NCI-H146 treated with DMSO at 0.1 percent for 48 hours (cell line): ENCODE measurements around the gene ABCB8.

ENCODE experiments used
- DNase-seq: peaks from one replicate; lab custom pipeline; 2025; ENCODE audit not compliant: unreplicated experiment; lab: John Stamatoyannopoulos, UW

The ABCB8 gene

DNA sequence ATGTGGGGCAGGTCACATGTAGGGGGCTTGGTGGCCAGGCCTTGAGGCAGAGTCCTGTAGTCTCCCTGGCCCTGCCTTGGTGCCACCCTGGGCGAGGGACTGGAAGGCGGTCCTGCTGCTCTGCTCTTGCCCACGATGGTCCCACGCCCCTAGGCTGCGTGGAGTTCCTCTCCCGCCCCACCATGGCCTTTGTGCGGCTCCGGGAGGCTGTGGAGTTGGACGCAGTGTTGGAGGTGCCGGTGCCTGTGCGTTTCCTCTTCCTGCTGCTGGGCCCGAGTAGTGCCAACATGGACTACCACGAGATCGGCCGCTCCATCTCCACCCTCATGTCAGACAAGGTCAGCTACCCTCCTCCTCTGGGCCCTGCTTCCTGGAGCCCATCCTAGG is 42.3 kb downstream of the ABCB8 start:
- DNase-seq, result no peak

DNA sequence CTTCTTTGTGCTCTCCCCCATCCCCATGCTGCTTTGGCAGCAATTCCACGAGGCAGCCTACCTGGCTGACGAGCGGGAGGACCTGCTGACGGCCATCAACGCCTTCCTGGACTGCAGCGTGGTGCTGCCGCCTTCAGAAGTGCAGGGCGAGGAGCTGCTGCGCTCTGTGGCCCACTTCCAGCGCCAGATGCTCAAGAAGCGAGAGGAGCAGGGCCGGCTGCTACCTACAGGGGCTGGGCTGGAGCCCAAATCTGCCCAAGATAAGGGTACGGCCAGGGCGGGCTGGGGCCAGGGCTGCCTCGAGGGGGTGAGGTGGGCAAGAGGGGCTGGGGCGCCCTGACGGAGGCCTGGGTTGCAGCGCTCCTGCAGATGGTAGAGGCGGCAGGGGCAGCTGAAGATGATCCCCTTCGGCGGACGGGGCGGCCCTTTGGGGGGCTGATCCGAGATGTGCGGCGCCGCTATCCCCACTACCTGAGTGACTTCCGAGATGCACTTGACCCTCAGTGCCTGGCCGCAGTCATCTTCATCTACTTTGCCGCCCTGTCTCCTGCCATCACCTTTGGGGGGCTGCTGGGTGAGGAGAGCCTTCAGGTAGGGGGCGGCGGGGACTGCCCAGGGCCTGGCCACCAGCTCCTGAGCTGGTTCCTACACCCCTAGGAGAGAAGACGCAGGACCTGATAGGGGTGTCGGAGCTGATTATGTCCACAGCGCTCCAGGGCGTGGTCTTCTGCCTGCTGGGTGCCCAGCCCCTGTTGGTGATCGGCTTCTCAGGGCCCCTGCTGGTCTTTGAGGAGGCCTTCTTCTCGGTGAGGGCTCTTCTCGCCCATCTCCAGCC is 43.0 kb downstream of the ABCB8 start:
- no peak for DNase-seq

DNA sequence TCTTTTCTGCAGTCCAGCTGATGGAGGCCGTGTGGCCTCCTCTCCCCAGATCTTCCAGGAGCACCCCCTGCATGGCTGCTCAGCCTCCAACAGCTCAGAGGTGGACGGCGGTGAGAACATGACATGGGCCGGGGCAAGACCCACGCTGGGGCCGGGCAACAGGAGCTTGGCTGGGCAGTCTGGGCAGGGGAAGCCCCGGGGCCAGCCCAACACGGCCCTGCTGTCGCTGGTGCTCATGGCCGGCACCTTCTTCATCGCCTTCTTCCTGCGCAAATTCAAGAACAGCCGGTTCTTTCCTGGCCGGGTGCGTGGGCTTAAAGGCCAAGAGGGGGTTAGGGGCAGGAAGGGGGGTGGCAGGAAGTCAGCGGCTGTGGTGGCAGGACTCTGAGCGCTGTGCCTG is 45.7 kb downstream of the ABCB8 start:
- DNase-seq, result no peak

DNA sequence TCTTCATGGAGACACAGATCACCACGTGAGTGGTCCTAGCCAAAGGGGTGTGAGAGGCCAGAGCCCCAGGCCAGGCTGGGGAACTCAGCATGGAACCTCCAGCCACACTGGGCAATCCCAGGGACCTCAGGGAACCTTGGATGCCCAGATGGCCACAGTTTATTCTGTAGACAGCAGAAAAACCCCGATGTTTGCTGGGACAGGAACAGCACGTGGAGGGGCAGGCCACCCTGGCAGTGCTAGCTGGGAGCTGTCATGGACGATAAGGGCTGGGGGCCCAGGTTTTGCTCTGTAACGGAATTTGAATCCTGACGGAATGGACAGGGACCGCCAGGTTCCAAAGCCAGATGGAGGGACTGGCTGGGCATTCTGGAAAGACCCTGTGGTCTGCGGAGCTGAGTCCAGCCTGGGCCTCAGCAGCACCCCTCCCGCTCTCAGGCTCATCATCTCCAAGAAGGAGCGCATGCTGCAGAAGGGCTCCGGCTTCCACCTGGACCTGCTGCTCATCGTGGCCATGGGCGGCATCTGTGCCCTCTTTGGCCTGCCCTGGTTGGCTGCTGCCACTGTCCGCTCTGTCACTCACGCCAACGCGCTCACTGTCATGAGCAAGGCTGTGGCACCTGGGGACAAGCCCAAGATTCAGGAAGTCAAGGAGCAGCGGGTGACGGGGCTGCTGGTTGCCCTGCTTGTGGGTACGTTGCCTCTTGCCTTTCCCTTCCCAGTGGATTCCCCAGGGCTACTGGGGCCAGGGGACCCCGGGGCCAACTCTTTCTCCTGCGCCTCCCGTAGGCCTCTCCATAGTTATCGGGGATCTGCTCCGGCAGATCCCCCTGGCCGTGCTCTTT is 46.8 kb downstream of the ABCB8 start:
- no peak for DNase-seq

DNA sequence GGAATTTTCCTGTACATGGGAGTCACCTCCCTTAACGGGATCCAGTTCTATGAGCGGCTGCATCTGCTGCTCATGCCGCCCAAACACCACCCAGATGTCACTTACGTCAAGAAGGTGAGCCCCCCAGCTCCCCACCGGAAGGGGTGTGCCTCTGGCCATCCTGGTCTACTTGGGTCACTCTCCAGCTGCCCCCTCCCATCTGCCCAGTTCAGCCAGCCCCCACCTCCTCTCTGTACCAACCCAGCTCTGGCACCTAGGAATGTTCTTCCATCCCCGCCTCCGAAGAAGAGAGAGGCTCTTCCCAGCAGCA is 47.4 kb downstream of the ABCB8 start:
- no peak for DNase-seq

DNA sequence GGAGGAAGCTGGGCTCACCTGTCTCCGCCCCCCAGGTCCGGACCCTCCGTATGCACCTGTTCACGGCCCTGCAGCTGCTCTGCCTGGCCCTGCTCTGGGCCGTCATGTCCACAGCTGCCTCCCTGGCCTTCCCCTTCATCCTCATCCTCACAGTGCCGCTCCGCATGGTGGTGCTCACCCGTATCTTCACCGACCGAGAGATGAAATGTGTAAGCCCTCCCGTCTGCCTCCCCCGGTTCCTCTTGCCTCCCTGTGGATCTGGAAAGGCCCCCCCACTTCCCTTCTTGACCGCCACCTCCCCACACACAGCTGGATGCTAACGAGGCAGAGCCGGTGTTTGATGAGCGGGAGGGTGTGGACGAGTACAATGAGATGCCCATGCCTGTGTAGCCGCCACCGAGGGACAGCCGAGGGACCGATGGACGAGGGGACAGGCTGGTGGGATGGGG is 47.8 kb downstream of the ABCB8 start:
- no peak for DNase-seq

DNA sequence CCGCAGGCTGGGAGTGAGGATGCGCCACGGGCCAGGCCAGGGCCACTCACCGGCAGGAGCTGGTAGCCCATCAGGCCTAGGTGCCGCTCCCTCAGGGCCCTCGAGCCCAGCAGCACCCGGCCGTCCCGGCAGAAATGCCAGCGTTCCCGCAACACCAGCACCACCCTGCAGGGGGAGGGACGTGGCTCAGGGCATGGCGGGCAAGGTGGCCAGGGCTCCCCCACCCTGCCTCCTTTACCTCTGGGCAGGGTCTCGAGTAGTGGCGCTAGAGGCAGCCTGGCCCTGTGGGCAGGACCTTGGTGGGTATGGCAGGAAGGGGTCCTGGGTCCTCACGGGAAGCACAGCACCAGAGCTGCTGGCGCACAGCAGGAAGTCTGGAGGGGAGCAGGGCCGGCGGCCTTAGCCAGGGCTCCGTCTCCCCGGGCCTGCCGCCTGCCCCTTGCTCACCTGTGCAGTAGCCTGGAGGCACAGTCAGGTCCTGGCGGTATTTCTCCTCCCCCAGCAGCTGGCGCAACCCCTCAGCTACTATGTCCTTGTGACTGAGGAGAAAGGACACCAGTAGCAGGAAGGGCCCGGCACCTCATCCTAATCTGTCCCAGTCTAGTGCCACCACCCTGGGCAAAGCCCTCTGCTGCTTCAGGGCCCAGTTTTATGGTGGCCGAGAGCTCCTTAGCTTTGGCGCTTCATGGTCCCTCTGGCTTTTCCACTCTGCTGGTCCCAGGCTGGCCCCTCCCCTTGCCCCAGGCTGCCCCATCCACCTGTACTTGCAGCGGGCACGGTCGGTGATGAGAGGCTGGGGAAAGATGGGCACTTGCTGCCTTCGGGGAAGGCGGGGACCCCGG is 48.8 kb downstream of the ABCB8 start:
- no peak for DNase-seq

DNA sequence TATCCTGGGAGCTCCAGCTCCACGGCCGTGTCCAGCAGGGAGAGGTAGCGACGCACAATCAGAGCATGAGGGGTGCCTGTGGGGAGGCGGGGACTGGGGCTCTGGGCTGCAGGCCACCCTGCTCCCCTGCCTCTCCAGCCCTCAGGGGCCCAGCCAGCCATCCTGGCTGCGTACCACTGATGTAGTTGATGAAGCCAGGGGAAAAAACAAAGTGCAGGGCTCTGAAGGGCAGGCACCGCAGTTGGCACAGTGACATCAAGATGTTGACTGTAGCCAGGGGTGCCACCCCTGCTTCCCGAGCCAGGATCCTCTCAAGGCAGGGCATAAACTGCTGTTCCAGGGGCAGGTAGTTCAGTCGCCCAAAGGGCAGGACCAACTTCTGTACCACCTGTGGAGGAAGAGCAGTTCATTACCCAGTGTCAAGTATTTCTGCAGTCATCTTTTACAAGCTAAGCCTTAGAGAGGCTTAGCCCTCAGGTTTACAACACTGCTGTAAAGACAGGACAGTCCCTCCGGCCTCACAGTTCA is 49.5 kb downstream of the ABCB8 start:
- no peak for DNase-seq

DNA sequence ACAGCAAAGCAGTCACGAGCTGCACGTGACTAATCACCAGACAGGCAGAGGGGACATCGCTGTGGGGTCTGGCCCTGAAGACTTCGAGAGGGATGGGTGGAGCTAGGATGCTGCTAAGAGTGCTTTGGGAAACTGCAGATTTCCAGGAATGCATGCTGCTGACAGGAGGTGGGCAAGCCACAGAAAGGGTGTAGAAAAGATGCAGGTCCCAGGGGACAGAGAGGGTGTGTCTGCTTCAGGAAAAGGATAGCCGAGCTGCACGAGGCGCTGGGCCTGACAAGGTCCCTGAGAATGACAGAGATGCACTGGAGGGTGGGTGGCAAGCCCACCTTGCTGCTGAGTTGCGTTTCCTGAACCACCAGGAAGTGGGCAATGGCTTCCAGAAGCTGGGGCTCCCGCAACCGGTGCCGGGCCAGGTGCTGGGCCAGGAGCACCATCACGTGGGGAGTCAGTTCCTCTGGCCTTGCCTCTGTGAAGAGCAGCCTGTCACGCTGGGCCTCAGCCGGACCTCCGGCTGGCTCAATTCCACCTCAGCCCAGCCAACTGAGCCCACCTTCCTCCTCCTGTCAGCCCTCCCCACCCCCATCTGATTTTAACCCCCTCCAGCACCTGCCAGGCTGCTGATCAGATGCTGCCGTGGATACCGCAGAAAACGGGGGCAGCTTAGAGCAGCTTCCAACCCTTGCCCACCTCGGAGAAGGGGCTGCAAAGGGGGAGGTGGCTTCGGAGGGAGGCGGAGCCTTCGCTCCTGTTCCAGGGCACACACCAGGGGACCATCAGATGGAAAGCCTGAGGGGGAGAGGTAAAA is 50.2 kb downstream of the ABCB8 start:
- no peak for DNase-seq

DNA sequence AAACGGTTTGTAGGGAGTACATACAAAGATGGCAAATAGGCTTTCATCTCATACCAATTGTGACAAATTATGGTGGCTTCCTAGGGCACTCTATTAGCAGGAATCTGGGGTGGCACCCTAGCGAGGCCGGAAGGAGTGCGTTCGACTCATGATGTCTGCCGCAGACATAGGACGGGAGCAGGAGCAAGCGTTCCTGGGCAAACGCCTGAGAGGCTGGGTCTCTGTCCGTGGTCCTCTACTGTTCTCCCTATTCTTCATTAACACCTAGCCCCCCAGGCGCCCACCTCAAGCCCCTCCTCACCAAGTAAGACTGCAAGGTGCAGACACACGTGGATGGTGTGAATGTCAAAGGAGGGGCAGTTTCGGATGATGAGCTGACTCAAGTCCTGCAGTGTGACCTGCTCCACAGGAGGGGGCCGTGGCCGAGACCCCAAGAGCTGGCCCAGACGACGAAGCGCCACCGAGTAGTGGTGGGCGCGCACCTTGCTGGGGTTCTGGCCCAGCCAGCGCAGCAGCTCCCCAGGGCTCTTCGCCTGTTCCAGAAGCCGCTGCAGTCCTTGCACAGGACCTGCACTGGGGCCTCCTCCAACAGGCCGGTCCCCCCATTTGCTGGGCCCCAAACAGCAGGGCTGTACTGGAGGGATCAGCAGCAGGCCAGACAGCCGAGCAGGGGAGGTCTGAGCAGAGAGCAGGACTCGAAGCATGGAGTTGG is 51.1 kb downstream of the ABCB8 start:
- no peak for DNase-seq

DNA sequence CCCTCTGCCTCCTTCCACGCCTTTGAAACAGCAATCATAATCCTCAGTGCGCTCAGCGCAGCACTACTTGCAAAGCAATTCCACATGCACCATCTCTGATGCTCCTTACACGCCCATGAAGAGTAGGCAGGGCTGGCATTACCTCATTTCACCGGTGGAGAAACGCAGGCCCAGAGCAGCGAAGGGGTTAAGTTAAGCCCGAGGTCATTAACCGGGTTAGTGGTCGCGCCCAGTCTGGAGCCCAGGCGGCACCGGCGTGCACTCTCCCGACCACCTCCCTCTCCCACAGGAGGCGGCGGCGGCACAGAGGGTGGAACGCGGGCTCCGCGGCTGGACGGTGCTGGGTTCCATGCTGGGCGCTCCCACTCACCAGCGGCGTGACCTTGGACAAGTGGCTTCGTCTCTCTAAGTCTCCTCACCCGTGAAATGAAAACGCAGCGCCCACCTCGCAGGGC is 51.8 kb downstream of the ABCB8 start:
- DNase-seq, result no peak

DNA sequence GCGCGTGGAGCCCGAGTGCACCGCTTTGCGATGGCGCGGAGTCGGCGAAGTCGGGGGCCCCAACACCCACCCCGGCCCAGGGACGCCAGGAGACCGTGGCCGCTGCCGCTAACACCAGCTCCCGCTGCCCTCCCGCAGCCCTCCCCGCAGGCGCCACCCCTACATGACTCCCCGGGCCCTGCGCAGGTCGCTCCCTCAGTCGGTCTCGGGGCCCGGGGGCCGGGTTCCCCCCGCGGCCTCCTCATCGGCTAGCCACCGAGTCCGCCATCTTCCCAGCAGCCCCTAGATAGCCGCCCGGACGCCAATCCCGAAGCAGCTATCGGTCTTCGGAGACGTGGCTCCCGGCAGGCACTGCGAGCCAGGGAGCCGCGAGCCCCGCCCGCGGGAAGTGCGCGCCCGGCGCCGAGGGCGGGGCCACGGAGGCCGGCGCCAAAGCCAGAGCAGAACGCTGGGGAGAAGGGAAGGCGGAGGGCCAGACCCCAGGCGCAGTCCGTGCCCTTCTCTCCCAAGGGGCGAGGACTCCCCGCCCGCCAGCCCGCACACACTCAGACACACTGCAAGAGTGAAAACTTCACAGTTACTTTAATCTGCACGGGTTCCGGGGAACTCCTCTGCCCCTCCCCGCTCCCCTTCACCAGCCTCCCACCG is 52.4 kb downstream of the ABCB8 start, which contains the start of gene FASTK:
Gene FASTK (minus strand): TSS at position 288 of the 648 bp plus-strand sequence. CDS start 43 bp downstream, at position 245.
- peak; percentile 74 for DNase-seq

DNA sequence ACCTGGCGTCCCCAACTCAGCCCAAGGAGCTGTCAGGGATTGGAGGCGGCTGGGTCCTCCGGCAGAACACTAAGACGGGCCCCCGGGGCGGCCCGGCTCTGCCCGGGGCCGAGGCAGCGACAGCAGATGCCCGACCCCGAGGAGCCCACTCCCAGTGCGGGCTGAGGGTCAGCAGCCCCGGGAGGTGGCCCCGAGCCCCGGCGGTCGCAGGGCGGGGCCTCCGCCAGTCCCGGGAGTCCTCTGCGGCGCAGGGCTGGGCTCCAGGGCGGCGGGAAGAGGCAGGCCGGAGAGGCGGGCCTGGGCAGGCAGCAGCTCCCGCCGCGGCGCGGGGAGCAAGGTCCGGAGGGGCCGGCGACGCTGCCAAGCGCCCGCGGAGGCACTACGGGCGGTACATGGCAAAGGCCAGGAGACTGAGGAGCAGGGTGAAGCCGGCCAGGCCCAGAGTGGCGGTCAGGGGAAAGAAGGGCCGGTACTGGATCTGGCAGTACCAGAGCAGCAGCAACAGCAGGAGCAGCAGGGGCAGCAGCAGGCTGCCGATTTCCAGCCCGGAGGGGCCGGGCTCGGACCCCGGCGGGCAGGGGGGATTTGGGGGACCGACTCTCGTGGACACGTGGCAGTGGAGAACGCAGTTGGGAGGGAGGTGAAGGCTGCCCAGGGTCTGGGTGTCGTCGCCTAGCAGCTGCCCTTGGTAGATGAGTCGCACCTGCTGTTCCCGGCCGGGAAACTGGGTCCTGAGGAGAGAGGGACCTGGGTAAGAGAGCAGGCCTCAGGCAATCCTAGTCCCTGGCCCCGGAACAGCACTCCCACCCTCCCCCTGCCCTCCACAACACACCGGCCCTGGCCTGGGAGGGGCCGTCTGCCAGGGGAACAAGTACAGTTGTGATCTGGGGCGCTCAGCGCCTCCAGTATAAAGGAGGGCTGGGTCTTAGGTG is 53.2 kb downstream of the ABCB8 start:
- DNase-seq, result no peak

DNA sequence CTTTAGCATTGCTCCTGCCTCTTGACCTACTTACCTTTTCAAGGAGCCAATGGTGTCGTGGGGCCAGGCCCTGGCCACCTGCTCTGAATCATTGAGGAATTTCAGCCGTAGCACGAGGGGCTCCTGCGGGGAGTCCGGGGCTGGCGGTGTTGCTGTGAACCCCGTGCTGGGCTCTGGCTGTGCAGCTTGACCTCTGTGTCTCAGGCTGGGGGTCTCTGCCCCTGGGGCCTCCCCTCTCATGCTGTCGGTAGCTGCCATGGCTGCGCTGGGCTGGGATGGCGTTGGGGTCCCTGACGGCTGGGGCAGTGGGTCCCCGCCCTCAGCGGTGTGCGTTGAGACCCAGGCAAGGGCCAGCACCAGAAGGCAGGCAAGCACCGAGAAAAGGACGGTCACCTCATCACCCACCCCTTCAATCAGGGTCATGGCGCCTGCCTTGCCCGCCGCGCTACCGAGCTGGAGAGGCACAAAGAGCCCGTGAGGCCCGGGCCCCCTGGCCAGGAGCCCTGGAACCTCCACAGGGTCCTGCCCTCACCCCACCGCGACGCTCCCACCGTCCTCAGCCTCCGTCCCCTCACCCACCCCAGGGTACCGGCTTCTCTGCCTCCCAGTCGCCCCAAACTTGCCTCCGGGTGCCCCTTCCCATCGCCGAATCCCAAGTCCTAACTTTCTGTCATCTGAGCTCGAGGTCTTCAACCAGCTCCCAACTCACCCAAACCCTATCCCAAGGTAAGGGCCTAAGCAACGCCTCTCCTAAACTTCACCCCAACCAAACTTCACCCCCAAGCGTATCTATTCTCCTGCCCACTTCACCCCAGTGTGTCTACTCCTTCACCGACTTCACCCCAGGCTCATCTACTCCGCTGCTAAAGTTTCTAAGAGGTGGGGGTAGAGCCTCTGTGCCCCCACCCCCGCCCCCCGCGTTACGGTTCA is 54.2 kb downstream of the ABCB8 start:
- DNase-seq, result no peak

DNA sequence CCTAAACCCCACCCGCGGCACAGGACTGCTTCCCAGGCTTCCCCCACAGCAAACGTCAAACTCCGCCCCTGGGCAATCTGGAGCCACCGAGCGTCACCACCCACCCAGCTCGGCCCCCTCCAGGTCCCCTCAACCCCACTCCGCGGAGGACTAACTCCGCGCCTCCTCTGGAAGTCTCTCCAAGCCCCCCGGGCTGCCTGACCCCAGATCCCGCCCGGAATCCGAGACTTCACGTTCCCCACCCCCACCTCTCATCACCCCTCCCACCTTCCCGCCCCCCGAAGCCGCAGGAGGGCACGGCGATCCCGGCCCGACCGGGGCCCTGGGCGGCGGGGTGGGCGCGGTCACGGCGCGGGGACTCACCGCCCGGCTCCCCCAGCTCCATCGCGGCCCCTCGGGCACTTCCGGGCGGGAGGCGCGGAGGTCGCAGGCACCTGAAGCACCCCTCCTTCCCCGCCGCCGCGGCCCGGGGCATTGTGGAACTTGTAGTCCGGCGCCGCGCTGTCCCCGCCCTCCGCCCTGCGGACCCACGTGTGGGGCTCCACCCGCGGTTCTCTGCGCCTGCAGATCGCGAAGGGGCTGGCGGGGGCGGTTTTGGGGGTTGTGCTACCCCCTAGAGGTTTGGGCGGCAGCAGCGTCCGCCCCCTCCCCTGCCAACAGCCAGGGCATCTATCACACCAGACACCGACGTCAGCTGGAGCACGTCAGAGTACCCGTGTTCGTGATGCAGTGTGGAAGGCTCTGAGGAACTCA is 55.0 kb downstream of the ABCB8 start, which contains the start of gene TMUB1:
Gene TMUB1 (minus strand): TSS at position 423 of the 753 bp plus-strand sequence. CDS start 930 bp downstream, outside the sequence.
- DNase-seq, result peak; percentile 56

DNA sequence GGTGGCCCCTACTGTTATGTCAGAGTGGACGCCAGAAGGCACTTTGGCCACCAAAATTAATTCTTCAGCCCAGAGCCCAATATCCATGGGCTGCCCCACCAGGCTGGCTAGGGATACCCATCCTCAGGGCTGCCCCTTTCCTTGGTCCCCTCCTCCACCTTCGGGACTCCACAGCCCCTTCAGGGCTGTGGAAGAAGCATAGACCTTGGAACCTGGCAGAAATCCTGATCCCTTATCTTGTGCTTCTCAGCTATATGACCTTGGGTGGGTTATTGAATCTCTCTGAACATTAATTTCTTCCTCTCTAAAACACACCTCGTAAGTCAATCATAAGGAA is 55.5 kb downstream of the ABCB8 start:
- DNase-seq, result no peak
